Measurements from ENCODE around the gene KRT81. TPM values are rescaled to one million over a fixed set of nuclear protein-coding genes. Genes with fewer than 3 reads are reported as not detected.

Gene KRT81
- total RNA-seq, 1 donor from 2014 or later: not detected

GRCh38 chr12:52248541-52249461 is 42.5 kb downstream of the KRT81 start:
- H3K4me3 Mint-ChIP-seq: peak overlapping the region; percentile 48
- no peaks in the 10 kb centered on the region for H3K27me3 Mint-ChIP-seq (ENCODE audit: insufficient read depth)
- peaks cover 7% of the 10 kb centered on the region for H3K9me3 Mint-ChIP-seq
- intact Hi-C loops (cut with micrococcal nuclease): no loop called here
- DNase-seq (ENCODE audit: low spot score): no peak
- H3K4me1 Mint-ChIP-seq (ENCODE audit: low read depth): peaks cover 92% of the 10 kb centered on the region
- H3K36me3 Mint-ChIP-seq (ENCODE audit: low read depth): peaks cover 43% of the 10 kb centered on the region
- H3K27ac Mint-ChIP-seq: peak overlapping the region; percentile 72

GRCh38 chr12:52247622-52248540 is 43.5 kb downstream of the KRT81 start:
- intact Hi-C loops (cut with micrococcal nuclease): no loop called here
- H3K27ac Mint-ChIP-seq: peak overlapping the region; percentile 98
- H3K4me3 Mint-ChIP-seq: peak overlapping the region; percentile 94

GRCh38 chr12:52246720-52247621 is 44.4 kb downstream of the KRT81 start:
- H3K4me1 Mint-ChIP-seq (ENCODE audit: low read depth): peaks cover 95% of the 10 kb centered on the region
- DNase-seq (ENCODE audit: low spot score): no peak
- H3K9me3 Mint-ChIP-seq: peaks cover 7% of the 10 kb centered on the region
- peak overlapping the region; percentile 94 for H3K4me3 Mint-ChIP-seq
- H3K27ac Mint-ChIP-seq: peak overlapping the region; percentile 98
- H3K36me3 Mint-ChIP-seq (ENCODE audit: low read depth): peaks cover 37% of the 10 kb centered on the region
- no peaks in the 10 kb centered on the region for H3K27me3 Mint-ChIP-seq (ENCODE audit: insufficient read depth)
- intact Hi-C loops (cut with micrococcal nuclease): no loop called here

More at GRCh38 chr12:52247622-52248540, 43.5 kb downstream of the KRT81 start:
- H3K27me3 Mint-ChIP-seq (ENCODE audit: insufficient read depth): no peaks in the 10 kb centered on the region
- peaks cover 95% of the 10 kb centered on the region for H3K4me1 Mint-ChIP-seq (ENCODE audit: low read depth)
- no peak for DNase-seq (ENCODE audit: low spot score)
- peaks cover 41% of the 10 kb centered on the region for H3K36me3 Mint-ChIP-seq (ENCODE audit: low read depth)
- H3K9me3 Mint-ChIP-seq: peaks cover 7% of the 10 kb centered on the region

- intact Hi-C loops (cut with micrococcal nuclease): no loop called here
- H3K4me3 Mint-ChIP-seq: peak overlapping the region; percentile 94
Measured at GRCh38 chr12:52245962-52246569, 45.3 kb downstream of the KRT81 start.

GRCh38 chr12:52245259-52245961 is 45.9 kb downstream of the KRT81 start:
- Mint-ChIP-seq H3K27ac (peak overlapping the region; percentile 98), H3K27me3 (ENCODE audit: insufficient read depth) (no peaks in the 10 kb centered on the region), H3K4me3 (peak overlapping the region; percentile 94), H3K4me1 (ENCODE audit: low read depth) (peaks cover 84% of the 10 kb centered on the region), H3K36me3 (ENCODE audit: low read depth) (peaks cover 28% of the 10 kb centered on the region), H3K9me3 (no peaks in the 10 kb centered on the region)
- DNase-seq (ENCODE audit: low spot score): no peak
- intact Hi-C loops (cut with micrococcal nuclease): no loop called here

More at GRCh38 chr12:52245962-52246569, 45.3 kb downstream of the KRT81 start:
- Mint-ChIP-seq H3K9me3 (no peaks in the 10 kb centered on the region), H3K36me3 (ENCODE audit: low read depth) (peaks cover 29% of the 10 kb centered on the region), H3K27me3 (ENCODE audit: insufficient read depth) (no peaks in the 10 kb centered on the region), H3K27ac (peak overlapping the region; percentile 98), H3K4me1 (ENCODE audit: low read depth) (peaks cover 91% of the 10 kb centered on the region)
- no peak for DNase-seq (ENCODE audit: low spot score)

GRCh38 chr12:52244615-52244994 is 46.7 kb downstream of the KRT81 start:
- Mint-ChIP-seq H3K4me3 (peak overlapping the region; percentile 94), H3K9me3 (no peaks in the 10 kb centered on the region), H3K4me1 (ENCODE audit: low read depth) (peaks cover 79% of the 10 kb centered on the region), H3K36me3 (ENCODE audit: low read depth) (peaks cover 23% of the 10 kb centered on the region), H3K27ac (peak overlapping the region; percentile 98), H3K27me3 (ENCODE audit: insufficient read depth) (peaks cover 4% of the 10 kb centered on the region)
- no peak for DNase-seq (ENCODE audit: low spot score)
- intact Hi-C loops (cut with micrococcal nuclease): loop anchor here (1.0 to 5.0 kb wide), 2 partner anchors 22 to 272 kb away; no protein-coding TSS in a partner anchor

- DNase-seq (ENCODE audit: low spot score): peak; percentile 76
- peaks cover 73% of the 10 kb centered on the region for H3K4me1 Mint-ChIP-seq (ENCODE audit: low read depth)
- peaks cover 19% of the 10 kb centered on the region for H3K36me3 Mint-ChIP-seq (ENCODE audit: low read depth)
- peak overlapping the region; percentile 98 for H3K27ac Mint-ChIP-seq
- H3K9me3 Mint-ChIP-seq: no peaks in the 10 kb centered on the region
- peak overlapping the region; percentile 94 for H3K4me3 Mint-ChIP-seq
- H3K27me3 Mint-ChIP-seq (ENCODE audit: insufficient read depth): peaks cover 4% of the 10 kb centered on the region
- intact Hi-C loops (cut with micrococcal nuclease): loop anchor here (1.0 to 5.0 kb wide), 3 partner anchors 10 to 272 kb away; no protein-coding TSS in a partner anchor
Measured at GRCh38 chr12:52243856-52244614, 47.3 kb downstream of the KRT81 start.

GRCh38 chr12:52243259-52243855 is 48.0 kb downstream of the KRT81 start:
- Mint-ChIP-seq H3K4me3 (peak overlapping the region; percentile 94), H3K27me3 (ENCODE audit: insufficient read depth) (peaks cover 4% of the 10 kb centered on the region), H3K4me1 (ENCODE audit: low read depth) (peaks cover 68% of the 10 kb centered on the region), H3K27ac (peak overlapping the region; percentile 98), H3K36me3 (ENCODE audit: low read depth) (peaks cover 19% of the 10 kb centered on the region), H3K9me3 (no peaks in the 10 kb centered on the region)
- intact Hi-C loops (cut with micrococcal nuclease): loop anchor here (1.0 to 5.0 kb wide), 2 partner anchors 9 to 271 kb away; no protein-coding TSS in a partner anchor
- no peak for DNase-seq (ENCODE audit: low spot score)

GRCh38 chr12:52242442-52243258 is 48.7 kb downstream of the KRT81 start:
- Mint-ChIP-seq H3K4me1 (ENCODE audit: low read depth) (peaks cover 62% of the 10 kb centered on the region), H3K27ac (peak overlapping the region; percentile 61), H3K27me3 (ENCODE audit: insufficient read depth) (peaks cover 5% of the 10 kb centered on the region), H3K4me3 (peak overlapping the region; percentile 22), H3K36me3 (ENCODE audit: low read depth) (peaks cover 14% of the 10 kb centered on the region), H3K9me3 (no peaks in the 10 kb centered on the region)
- intact Hi-C loops (cut with micrococcal nuclease): loop anchor here (1.0 to 5.0 kb wide), 2 partner anchors 8 to 270 kb away; no protein-coding TSS in a partner anchor
- no peak for DNase-seq (ENCODE audit: low spot score)
